Spleen (tissue), 7 donors: ENCODE data around the gene GSTA2.

Source experiments
- CTCF ChIP-seq, 11 experiments: fragments of 200-600 bp in 7 of 11; fragments of 450-650 bp in 4 of 11; sonication (generic) in 4 of 11; IDR thresholded peaks in 8 of 11; conservative IDR thresholded peaks in 3 of 11; 1 replicate in 7 of 11; 2 replicates in 4 of 11; pipeline versions ENCODE4 v1.4.0 to v1.8.0; 2016 to 2021; ENCODE audit warnings: antibody characterized with exemption in 11 of 11, inconsistent platforms in 4 of 11, mild to moderate bottlenecking in 1 of 11
- POLR2A ChIP-seq, 3 donors: fragments of 450-650 bp; IDR thresholded peaks; one replicate each; pipeline ENCODE4 v1.5.1; 2017; ENCODE audit warnings: antibody characterized with exemption in 3 of 3, mild to moderate bottlenecking in 1 of 3
- donor health status: DM: no; HTN: no; CAD: no; lungs with moderate emphysema.
- donor health status: DM: no; HTN: no; CAD: no.
- donor health status: DM: no; HTN: no; CAD: no.

GRCh38 chr6:52733172-52733571 is 30.1 kb downstream of the GSTA2 start:
- TF ChIP-seq CTCF (IDR thresholded peaks at IDR 0.05 in 8 of 11, conservative IDR thresholded peaks at IDR 0.05 in 3 of 11): no peak
- TF ChIP-seq POLR2A (IDR thresholded peaks at IDR 0.05): no peak
